ENCODE measurements around the gene JCAD.
A peak's percentile ranks its signal among the peaks of the same experiment; 100 is the strongest.
"Not testable (repeated sequence)": the region's sequence is repeated elsewhere in the genome, so short reads cannot be mapped to it uniquely, and the experiment has no call there.

The JCAD gene

GRCh38 chr10:30059209-30060107 lies at the start of gene JCAD:
TSS of gene JCAD (minus strand) at chr10:30059586. CDS start at chr10:30047812, 11,774 bp downstream.
- DNase-seq = peak in 1 of 2 experiments; percentile 5

- DNase-seq = no peak
These were observed 47.6 kb upstream of the JCAD start for GRCh38 chr10:30106987-30107386.

- DNase-seq = peak; percentile 8 to 15
These were observed 44.4 kb upstream of the JCAD start for GRCh38 chr10:30103595-30104320.

GRCh38 chr10:30099706-30100105 lies 40.3 kb upstream of the JCAD start:
- not testable (repeated sequence) for DNase-seq

GRCh38 chr10:30099101-30099500 lies 39.7 kb upstream of the JCAD start:
- DNase-seq = no peak

- DNase-seq = no peak
These were observed 39.2 kb upstream of the JCAD start for GRCh38 chr10:30098629-30099028.

GRCh38 chr10:30096564-30096963 lies 37.2 kb upstream of the JCAD start:
- no peak for DNase-seq

GRCh38 chr10:30095631-30096422 lies 36.4 kb upstream of the JCAD start:
- DNase-seq = no peak

GRCh38 chr10:30094601-30095000 lies 35.2 kb upstream of the JCAD start:
- no peak for DNase-seq

GRCh38 chr10:30093303-30093950 lies 34.0 kb upstream of the JCAD start:
- no peak for DNase-seq

GRCh38 chr10:30092151-30092790 lies 32.9 kb upstream of the JCAD start:
- no peak for DNase-seq

GRCh38 chr10:30091136-30091535 lies 31.8 kb upstream of the JCAD start:
- no peak for DNase-seq

- DNase-seq = no peak
These were observed 28.8 kb upstream of the JCAD start for GRCh38 chr10:30088178-30088577.

GRCh38 chr10:30083934-30084333 lies 24.5 kb upstream of the JCAD start:
- no peak for DNase-seq

- no peak for DNase-seq
These were observed 21.8 kb upstream of the JCAD start for GRCh38 chr10:30081182-30081581.

GRCh38 chr10:30080161-30080560 lies 20.8 kb upstream of the JCAD start:
- no peak for DNase-seq

- DNase-seq = no peak
These were observed 20.0 kb upstream of the JCAD start for GRCh38 chr10:30079408-30079807.

GRCh38 chr10:30075481-30075880 lies 16.1 kb upstream of the JCAD start:
- no peak for DNase-seq

GRCh38 chr10:30074933-30075332 lies 15.5 kb upstream of the JCAD start:
- no peak for DNase-seq

GRCh38 chr10:30074090-30074489 lies 14.7 kb upstream of the JCAD start:
- no peak for DNase-seq

GRCh38 chr10:30073767-30074060 lies 14.3 kb upstream of the JCAD start:
- no peak for DNase-seq

GRCh38 chr10:30073045-30073766 lies 13.8 kb upstream of the JCAD start:
- no peak for DNase-seq
